Stimulated activated naive CD8-positive, alpha-beta T cell treated with anti-CD3 and anti-CD28 coated beads, Interleukin-15, amount 100 ng/mL, for 72 hours (primary cell): ENCODE results near the gene CCDC14.

ENCODE experiments used
- ATAC-seq: fragments of 150-1000 bp; cut with Tn5 transposase; 2 replicates; pipeline ENCODE4 v1.10.0; 2021; ENCODE audit warnings: mild to moderate bottlenecking, moderate library complexity
- DNase-seq, 2 donors: peaks; one replicate each; pipeline ENCODE4 v3.0.0; 2021 to 2022
- H3K27ac Mint-ChIP-seq, 2 donors: one replicate each; pipeline ENCODE4 v1.8.0; 2022; ENCODE audit warnings: mild to moderate bottlenecking in 2 of 2, mixed read lengths in 2 of 2, moderate library complexity in 2 of 2
- H3K27me3 Mint-ChIP-seq: one replicate; pipeline ENCODE4 v1.8.0; 2022; ENCODE audit warnings: mixed read lengths
- H3K4me1 Mint-ChIP-seq: one replicate; pipeline ENCODE4 v1.8.0; 2022; ENCODE audit warnings: mild to moderate bottlenecking, mixed read lengths
- H3K4me3 Mint-ChIP-seq, 2 donors: one replicate each; pipeline ENCODE4 v1.8.0; 2022; ENCODE audit warnings: mild to moderate bottlenecking in 2 of 2, mixed read lengths in 2 of 2, moderate library complexity in 1 of 2
- H3K9me3 Mint-ChIP-seq, 2 donors: one replicate each; pipeline ENCODE4 v1.8.0; 2022; ENCODE audit warnings: mixed read lengths in 2 of 2

Gene CCDC14

GRCh38 chr3:123941542-123941941 is 19.5 kb downstream of the CCDC14 start:
- DNase-seq: no peak
- H3K4me3 Mint-ChIP-seq: no peak overlapping the region
- H3K9me3 Mint-ChIP-seq: no peaks in the 10 kb centered on the region
- H3K27me3 Mint-ChIP-seq: no peaks in the 10 kb centered on the region
- no peaks in the 10 kb centered on the region for H3K4me1 Mint-ChIP-seq
- ATAC-seq: no peak
- H3K27ac Mint-ChIP-seq: no peak overlapping the region

- Mint-ChIP-seq H3K4me3 (no peak overlapping the region), H3K27ac (no peak overlapping the region), H3K9me3 (no peaks in the 10 kb centered on the region), H3K4me1 (no peaks in the 10 kb centered on the region), H3K27me3 (no peaks in the 10 kb centered on the region)
- ATAC-seq: no peak
- DNase-seq: no peak
Observed at GRCh38 chr3:123941121-123941520, 19.9 kb downstream of the CCDC14 start.

- Mint-ChIP-seq H3K4me3 (no peak overlapping the region), H3K27me3 (no peaks in the 10 kb centered on the region), H3K27ac (no peak overlapping the region), H3K4me1 (no peaks in the 10 kb centered on the region), H3K9me3 (no peaks in the 10 kb centered on the region)
- ATAC-seq: no peak
- DNase-seq: no peak
Observed at GRCh38 chr3:123939706-123940105, 21.3 kb downstream of the CCDC14 start.

GRCh38 chr3:123936400-123936799 is 24.6 kb downstream of the CCDC14 start:
- H3K4me3 Mint-ChIP-seq: no peak overlapping the region
- H3K9me3 Mint-ChIP-seq: no peaks in the 10 kb centered on the region
- no peaks in the 10 kb centered on the region for H3K4me1 Mint-ChIP-seq
- no peak overlapping the region for H3K27ac Mint-ChIP-seq
- DNase-seq (no peak), ATAC-seq (no peak)
- no peaks in the 10 kb centered on the region for H3K27me3 Mint-ChIP-seq

- ATAC-seq (no peak), DNase-seq (no peak)
- Mint-ChIP-seq H3K9me3 (no peaks in the 10 kb centered on the region), H3K4me3 (no peak overlapping the region), H3K27ac (no peak overlapping the region), H3K4me1 (no peaks in the 10 kb centered on the region), H3K27me3 (no peaks in the 10 kb centered on the region)
Observed at GRCh38 chr3:123935830-123936229, 25.2 kb downstream of the CCDC14 start.

- H3K4me3 Mint-ChIP-seq: no peak overlapping the region
- H3K27ac Mint-ChIP-seq: no peak overlapping the region
- ATAC-seq (no peak), DNase-seq (no peak)
- H3K27me3 Mint-ChIP-seq: no peaks in the 10 kb centered on the region
- H3K4me1 Mint-ChIP-seq: no peaks in the 10 kb centered on the region
- H3K9me3 Mint-ChIP-seq: no peaks in the 10 kb centered on the region
Observed at GRCh38 chr3:123934250-123934649, 26.8 kb downstream of the CCDC14 start.

- no peak overlapping the region for H3K4me3 Mint-ChIP-seq
- ATAC-seq: no peak
Observed at GRCh38 chr3:123930445-123930844, 30.6 kb downstream of the CCDC14 start.

GRCh38 chr3:123929325-123929724 is 31.7 kb downstream of the CCDC14 start:
- Mint-ChIP-seq H3K27me3 (no peaks in the 10 kb centered on the region), H3K4me3 (no peak overlapping the region), H3K27ac (no peak overlapping the region), H3K4me1 (no peaks in the 10 kb centered on the region), H3K9me3 (peaks cover 3 to 7% of the 10 kb centered on the region in 2 donors)
- ATAC-seq (no peak), DNase-seq (no peak)

More at GRCh38 chr3:123930445-123930844, 30.6 kb downstream of the CCDC14 start:
- Mint-ChIP-seq H3K4me1 (no peaks in the 10 kb centered on the region), H3K27ac (peak overlapping the region in 1 of 2 donors; percentile 59), H3K9me3 (no peaks in the 10 kb centered on the region), H3K27me3 (no peaks in the 10 kb centered on the region)
- no peak for DNase-seq

- ATAC-seq: no peak
- H3K4me1 Mint-ChIP-seq: no peaks in the 10 kb centered on the region
Observed at GRCh38 chr3:123926396-123926795, 34.6 kb downstream of the CCDC14 start.

GRCh38 chr3:123920868-123921267 is 40.2 kb downstream of the CCDC14 start:
- no peak overlapping the region for H3K4me3 Mint-ChIP-seq
- no peaks in the 10 kb centered on the region for H3K4me1 Mint-ChIP-seq
- no peak overlapping the region for H3K27ac Mint-ChIP-seq
- peaks cover 43% of the 10 kb centered on the region in 2 donors for H3K9me3 Mint-ChIP-seq
- no peak for DNase-seq
- H3K27me3 Mint-ChIP-seq: no peaks in the 10 kb centered on the region
- no peak for ATAC-seq

More at GRCh38 chr3:123926396-123926795, 34.6 kb downstream of the CCDC14 start:
- H3K27ac Mint-ChIP-seq: no peak overlapping the region
- H3K4me3 Mint-ChIP-seq: no peak overlapping the region
- DNase-seq: no peak
- peaks cover 23 to 25% of the 10 kb centered on the region in 2 donors for H3K9me3 Mint-ChIP-seq
- no peaks in the 10 kb centered on the region for H3K27me3 Mint-ChIP-seq

- DNase-seq (no peak), ATAC-seq (no peak)
- H3K9me3 Mint-ChIP-seq: peaks cover 43% of the 10 kb centered on the region in 2 donors
- no peaks in the 10 kb centered on the region for H3K4me1 Mint-ChIP-seq
- H3K4me3 Mint-ChIP-seq: no peak overlapping the region
- H3K27ac Mint-ChIP-seq: no peak overlapping the region
- H3K27me3 Mint-ChIP-seq: no peaks in the 10 kb centered on the region
Observed at GRCh38 chr3:123920383-123920782, 40.6 kb downstream of the CCDC14 start.

- H3K4me3 Mint-ChIP-seq: no peak overlapping the region
- DNase-seq (no peak), ATAC-seq (no peak)
- H3K27me3 Mint-ChIP-seq: no peaks in the 10 kb centered on the region
- H3K9me3 Mint-ChIP-seq: peaks cover 36 to 41% of the 10 kb centered on the region in 2 donors
- H3K4me1 Mint-ChIP-seq: no peaks in the 10 kb centered on the region
- no peak overlapping the region for H3K27ac Mint-ChIP-seq
Observed at GRCh38 chr3:123919353-123919752, 41.7 kb downstream of the CCDC14 start.

- no peak overlapping the region for H3K27ac Mint-ChIP-seq
- no peaks in the 10 kb centered on the region for H3K4me1 Mint-ChIP-seq
- DNase-seq: no peak
- H3K9me3 Mint-ChIP-seq: peaks cover 2 to 16% of the 10 kb centered on the region in 2 donors
- no peaks in the 10 kb centered on the region for H3K27me3 Mint-ChIP-seq
- no peak for ATAC-seq
- no peak overlapping the region for H3K4me3 Mint-ChIP-seq
Observed at GRCh38 chr3:123914829-123915228, 46.2 kb downstream of the CCDC14 start.

GRCh38 chr3:123909785-123910184 is 51.2 kb downstream of the CCDC14 start:
- ATAC-seq (no peak), DNase-seq (no peak)
- H3K27ac Mint-ChIP-seq: no peak overlapping the region
- no peak overlapping the region for H3K4me3 Mint-ChIP-seq
- peaks cover 0 to 11% of the 10 kb centered on the region in 2 donors for H3K9me3 Mint-ChIP-seq
- no peaks in the 10 kb centered on the region for H3K4me1 Mint-ChIP-seq
- no peaks in the 10 kb centered on the region for H3K27me3 Mint-ChIP-seq

GRCh38 chr3:123907720-123908119 is 53.3 kb downstream of the CCDC14 start:
- no peaks in the 10 kb centered on the region for H3K4me1 Mint-ChIP-seq
- no peak overlapping the region for H3K4me3 Mint-ChIP-seq
- H3K9me3 Mint-ChIP-seq: peaks cover 0 to 6% of the 10 kb centered on the region in 2 donors
- no peak overlapping the region for H3K27ac Mint-ChIP-seq
- ATAC-seq: no peak
- no peaks in the 10 kb centered on the region for H3K27me3 Mint-ChIP-seq
- no peak for DNase-seq

- Mint-ChIP-seq H3K9me3 (no peaks in the 10 kb centered on the region), H3K4me1 (no peaks in the 10 kb centered on the region), H3K27me3 (no peaks in the 10 kb centered on the region), H3K4me3 (no peak overlapping the region), H3K27ac (no peak overlapping the region)
- ATAC-seq (no peak), DNase-seq (no peak)
Observed at GRCh38 chr3:123899300-123899865, 61.6 kb downstream of the CCDC14 start.

- Mint-ChIP-seq H3K27me3 (peaks cover 13% of the 10 kb centered on the region), H3K4me1 (no peaks in the 10 kb centered on the region), H3K4me3 (no peak overlapping the region), H3K9me3 (peaks cover 15 to 28% of the 10 kb centered on the region in 2 donors), H3K27ac (no peak overlapping the region)
- no peak for DNase-seq
- no peak for ATAC-seq
Observed at GRCh38 chr3:123893012-123893411, 68.0 kb downstream of the CCDC14 start.
